LNCAP (cell line): ENCODE measurements around the gene CRISPLD2.

ENCODE experiments used
- TF ChIP-seq, protein P1 (sequence below): fragments of 450-650 bp; IDR thresholded peaks from 2 replicates; pipeline ENCODE4 v1.5.1; 2017; ENCODE audit warnings: mild to moderate bottlenecking

CRISPLD2 gene

DNA sequence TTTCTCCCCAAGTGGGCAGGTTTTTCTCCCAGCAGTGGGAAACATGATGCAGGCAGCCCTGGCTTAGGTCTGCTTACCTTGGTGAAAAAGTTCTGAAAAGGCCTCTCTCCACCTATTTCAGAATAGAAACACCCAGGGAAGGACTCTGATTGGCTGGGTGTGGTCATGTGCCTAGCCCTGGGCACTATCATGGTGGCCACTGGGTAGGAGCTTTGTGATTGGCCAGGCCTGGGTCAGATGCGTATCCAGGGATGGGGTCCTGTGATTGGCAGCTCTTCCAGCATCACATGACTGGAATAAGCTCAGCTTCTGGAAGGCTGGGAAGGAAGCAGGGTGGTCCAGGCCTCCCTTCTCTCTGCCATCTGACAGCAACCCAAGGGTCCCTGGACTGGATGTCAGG lies 138.0 kb downstream of the CRISPLD2 start:
- TF ChIP-seq, protein P1, sequence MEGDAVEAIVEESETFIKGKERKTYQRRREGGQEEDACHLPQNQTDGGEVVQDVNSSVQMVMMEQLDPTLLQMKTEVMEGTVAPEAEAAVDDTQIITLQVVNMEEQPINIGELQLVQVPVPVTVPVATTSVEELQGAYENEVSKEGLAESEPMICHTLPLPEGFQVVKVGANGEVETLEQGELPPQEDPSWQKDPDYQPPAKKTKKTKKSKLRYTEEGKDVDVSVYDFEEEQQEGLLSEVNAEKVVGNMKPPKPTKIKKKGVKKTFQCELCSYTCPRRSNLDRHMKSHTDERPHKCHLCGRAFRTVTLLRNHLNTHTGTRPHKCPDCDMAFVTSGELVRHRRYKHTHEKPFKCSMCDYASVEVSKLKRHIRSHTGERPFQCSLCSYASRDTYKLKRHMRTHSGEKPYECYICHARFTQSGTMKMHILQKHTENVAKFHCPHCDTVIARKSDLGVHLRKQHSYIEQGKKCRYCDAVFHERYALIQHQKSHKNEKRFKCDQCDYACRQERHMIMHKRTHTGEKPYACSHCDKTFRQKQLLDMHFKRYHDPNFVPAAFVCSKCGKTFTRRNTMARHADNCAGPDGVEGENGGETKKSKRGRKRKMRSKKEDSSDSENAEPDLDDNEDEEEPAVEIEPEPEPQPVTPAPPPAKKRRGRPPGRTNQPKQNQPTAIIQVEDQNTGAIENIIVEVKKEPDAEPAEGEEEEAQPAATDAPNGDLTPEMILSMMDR: no peak
